ENCODE measurements around the gene NSMF.
"Not testable (repeated sequence)": the region's sequence is repeated elsewhere in the genome, so short reads cannot be mapped to it uniquely, and the experiment has no call there.

NSMF gene

GRCh38 chr9:137415451-137415850, 43.7 kb downstream of the NSMF start:
- DNase-seq (ENCODE audit: low read depth in 2 of 2), result no peak

- no peak for DNase-seq (ENCODE audit: low read depth in 2 of 2)
Measured at GRCh38 chr9:137412431-137412830, 46.7 kb downstream of the NSMF start.

GRCh38 chr9:137411645-137412380, 47.3 kb downstream of the NSMF start:
- DNase-seq (ENCODE audit: low read depth in 2 of 2), result no peak

- no peak for DNase-seq (ENCODE audit: low read depth in 2 of 2)
Measured at GRCh38 chr9:137411260-137411644, 47.9 kb downstream of the NSMF start.

GRCh38 chr9:137410891-137411249, 48.3 kb downstream of the NSMF start:
- no peak for DNase-seq (ENCODE audit: low read depth in 2 of 2)

GRCh38 chr9:137410236-137410890, 48.8 kb downstream of the NSMF start:
- not testable (repeated sequence) for DNase-seq (ENCODE audit: low read depth in 2 of 2)

- DNase-seq (ENCODE audit: low read depth in 2 of 2), result no peak
Measured at GRCh38 chr9:137409515-137409914, 49.6 kb downstream of the NSMF start.

- no peak for DNase-seq (ENCODE audit: low read depth in 2 of 2)
Measured at GRCh38 chr9:137408651-137409405, 50.3 kb downstream of the NSMF start.

- DNase-seq (ENCODE audit: low read depth in 2 of 2), result no peak
Measured at GRCh38 chr9:137407590-137408300, 51.4 kb downstream of the NSMF start.

GRCh38 chr9:137406876-137407589, 52.1 kb downstream of the NSMF start:
- peak; percentile 59 to 63 for DNase-seq (ENCODE audit: low read depth in 2 of 2)

- no peak for DNase-seq (ENCODE audit: low read depth in 2 of 2)
Measured at GRCh38 chr9:137406085-137406760, 52.9 kb downstream of the NSMF start.

- DNase-seq (ENCODE audit: low read depth in 2 of 2), result no peak
Measured at GRCh38 chr9:137405677-137406081, 53.5 kb downstream of the NSMF start.

GRCh38 chr9:137404961-137405567, 54.1 kb downstream of the NSMF start:
- DNase-seq (ENCODE audit: low read depth in 2 of 2), result no peak

GRCh38 chr9:137403269-137403668, 55.9 kb downstream of the NSMF start:
- DNase-seq (ENCODE audit: low read depth in 2 of 2), result no peak

GRCh38 chr9:137402746-137403145, 56.4 kb downstream of the NSMF start:
- DNase-seq (ENCODE audit: low read depth in 2 of 2), result no peak

- no peak for DNase-seq (ENCODE audit: low read depth in 2 of 2)
Measured at GRCh38 chr9:137398561-137399468, 60.3 kb downstream of the NSMF start.

- DNase-seq (ENCODE audit: low read depth in 2 of 2), result no peak
Measured at GRCh38 chr9:137397675-137398423, 61.3 kb downstream of the NSMF start.

Measured in stimulated activated CD4-positive, alpha-beta T cell treated with anti-CD3 and anti-CD28 coated beads, Interleukin-1b, Interleukin-23, amount 100 ng/mL, for 4 hours (primary cell).